ENCODE data around the gene SLC24A3. TPM values are rescaled to one million over a fixed set of nuclear protein-coding genes. Genes with fewer than 3 reads are reported as not detected.

SLC24A3 gene
- total RNA-seq, 4 donors from 2014 or later: 1.6 to 38.8 (median 3.7) TPM

DNA sequence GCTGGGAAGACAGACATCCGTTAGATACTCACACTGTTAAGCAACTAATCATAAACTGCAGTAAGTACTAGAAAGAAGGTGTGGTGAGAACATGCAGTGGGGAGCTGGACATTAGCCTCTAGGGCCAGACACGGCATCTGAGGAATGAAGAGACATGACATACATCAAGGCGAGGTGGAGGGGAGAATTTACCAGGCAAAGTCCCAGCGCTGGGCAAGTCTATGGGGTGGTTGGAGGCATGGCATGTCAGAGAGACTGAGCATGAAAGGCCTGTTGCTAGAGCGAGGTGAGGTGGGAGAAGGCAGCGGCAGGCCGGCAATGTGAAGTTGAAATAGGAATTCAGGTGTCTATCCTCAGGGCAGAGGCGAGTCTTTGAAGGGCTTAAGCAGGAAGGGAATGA is 31.8 kb downstream of the SLC24A3 start:
- DNase-seq: no peak
- Histone ChIP-seq H3K9me3 (no peaks in the 10 kb centered on the region), H3K27me3 (no peaks in the 10 kb centered on the region), H3K36me3 (no peaks in the 10 kb centered on the region), H3K4me3 (no peak overlapping the region), H3K27ac (no peak overlapping the region), H3K4me1 (no peaks in the 10 kb centered on the region)
- no peak for TF ChIP-seq CTCF (IDR thresholded peaks at IDR 0.05)
- no peak for TF ChIP-seq POLR2A (IDR thresholded peaks at IDR 0.05)

GRCh38 chr20:19249106-19249879 is 36.9 kb downstream of the SLC24A3 start:
- Histone ChIP-seq H3K4me3 (no peak overlapping the region), H3K27ac (no peak overlapping the region), H3K4me1 (no peaks in the 10 kb centered on the region), H3K27me3 (no peaks in the 10 kb centered on the region), H3K9me3 (no peaks in the 10 kb centered on the region), H3K36me3 (no peaks in the 10 kb centered on the region)
- TF ChIP-seq POLR2A (IDR thresholded peaks at IDR 0.05) (no peak), CTCF (IDR thresholded peaks at IDR 0.05) (peak in 2 of 6 experiments; percentile 36 to 40)
- DNase-seq: no peak

DNA sequence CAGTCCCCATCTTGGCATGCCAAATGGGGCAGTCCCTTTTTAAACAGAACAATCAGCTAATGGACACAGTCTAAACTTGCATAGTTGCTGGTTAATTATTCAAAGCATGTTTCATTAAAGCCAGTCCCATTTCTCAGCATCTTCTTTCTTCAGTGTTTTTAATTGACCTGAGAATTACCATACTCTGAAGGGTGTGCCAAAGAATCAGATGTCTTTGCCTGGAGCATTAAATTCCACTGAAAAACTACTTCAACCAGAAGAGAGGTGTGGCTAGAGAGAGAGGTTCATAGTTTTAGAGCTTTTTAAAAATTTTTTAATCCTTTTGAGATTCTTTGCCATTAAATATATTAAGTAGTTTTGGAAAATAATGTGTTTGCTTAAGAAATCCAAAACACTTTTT is 37.9 kb downstream of the SLC24A3 start:
- TF ChIP-seq CTCF (IDR thresholded peaks at IDR 0.05): no peak
- TF ChIP-seq POLR2A (IDR thresholded peaks at IDR 0.05): no peak
- Histone ChIP-seq H3K4me1 (no peaks in the 10 kb centered on the region), H3K27ac (no peak overlapping the region), H3K9me3 (no peaks in the 10 kb centered on the region), H3K36me3 (no peaks in the 10 kb centered on the region), H3K27me3 (no peaks in the 10 kb centered on the region), H3K4me3 (no peak overlapping the region)
- DNase-seq: no peak

- peak overlapping the region; percentile 21 to 63 (median 38) for H3K27ac ChIP-seq
Observed at GRCh38 chr20:19251506-19251905, 39.1 kb downstream of the SLC24A3 start.

DNA sequence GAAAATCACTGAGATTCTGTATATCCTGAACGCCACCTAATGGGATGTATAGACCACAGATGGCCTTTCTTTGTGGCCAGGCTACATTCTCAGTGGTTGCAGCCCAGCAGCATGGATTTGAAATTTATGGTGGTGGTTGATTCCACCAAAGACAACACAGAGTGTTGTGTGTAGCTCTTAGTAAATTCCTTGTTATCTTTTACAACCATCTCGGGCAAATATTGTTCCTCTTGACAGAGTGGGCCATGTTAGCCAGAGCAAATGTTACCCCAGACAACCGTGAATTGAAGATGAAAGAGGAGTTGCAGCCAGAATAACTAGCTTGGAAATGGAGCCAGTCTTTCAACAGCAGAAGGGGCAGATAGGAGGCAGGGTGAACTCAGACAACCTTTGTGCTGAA is 39.5 kb downstream of the SLC24A3 start:
- no peak overlapping the region for H3K4me3 ChIP-seq
- H3K27ac ChIP-seq: peak overlapping the region; percentile 21 to 63 (median 38)
- H3K9me3 ChIP-seq: no peaks in the 10 kb centered on the region
- H3K4me1 ChIP-seq: no peaks in the 10 kb centered on the region
- no peaks in the 10 kb centered on the region for H3K36me3 ChIP-seq
- TF ChIP-seq POLR2A (IDR thresholded peaks at IDR 0.05) (no peak), CTCF (IDR thresholded peaks at IDR 0.05) (no peak)
- no peaks in the 10 kb centered on the region for H3K27me3 ChIP-seq
- no peak for DNase-seq

More at GRCh38 chr20:19251506-19251905, 39.1 kb downstream of the SLC24A3 start:
- no peak for DNase-seq
- Histone ChIP-seq H3K4me1 (no peaks in the 10 kb centered on the region), H3K4me3 (no peak overlapping the region), H3K36me3 (no peaks in the 10 kb centered on the region), H3K27me3 (no peaks in the 10 kb centered on the region), H3K9me3 (no peaks in the 10 kb centered on the region)
- no peak for TF ChIP-seq POLR2A (IDR thresholded peaks at IDR 0.05)
- no peak for TF ChIP-seq CTCF (IDR thresholded peaks at IDR 0.05)
